ENCODE data around the gene POLR1C.

- no peak for TF ChIP-seq EZH2 (IDR thresholded peaks at IDR 0.05; ENCODE audit: insufficient read depth, poor library complexity, severe bottlenecking)
- no peak for TF ChIP-seq EZH2phosphoT487 (IDR thresholded peaks at IDR 0.05; ENCODE audit: insufficient read depth, low read depth)
These were observed 42.4 kb downstream of the POLR1C start for GRCh38 chr6:43559328-43559727.
